ENCODE measurements around the gene SDS.

Gene SDS, protein sequence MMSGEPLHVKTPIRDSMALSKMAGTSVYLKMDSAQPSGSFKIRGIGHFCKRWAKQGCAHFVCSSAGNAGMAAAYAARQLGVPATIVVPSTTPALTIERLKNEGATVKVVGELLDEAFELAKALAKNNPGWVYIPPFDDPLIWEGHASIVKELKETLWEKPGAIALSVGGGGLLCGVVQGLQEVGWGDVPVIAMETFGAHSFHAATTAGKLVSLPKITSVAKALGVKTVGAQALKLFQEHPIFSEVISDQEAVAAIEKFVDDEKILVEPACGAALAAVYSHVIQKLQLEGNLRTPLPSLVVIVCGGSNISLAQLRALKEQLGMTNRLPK

DNA sequence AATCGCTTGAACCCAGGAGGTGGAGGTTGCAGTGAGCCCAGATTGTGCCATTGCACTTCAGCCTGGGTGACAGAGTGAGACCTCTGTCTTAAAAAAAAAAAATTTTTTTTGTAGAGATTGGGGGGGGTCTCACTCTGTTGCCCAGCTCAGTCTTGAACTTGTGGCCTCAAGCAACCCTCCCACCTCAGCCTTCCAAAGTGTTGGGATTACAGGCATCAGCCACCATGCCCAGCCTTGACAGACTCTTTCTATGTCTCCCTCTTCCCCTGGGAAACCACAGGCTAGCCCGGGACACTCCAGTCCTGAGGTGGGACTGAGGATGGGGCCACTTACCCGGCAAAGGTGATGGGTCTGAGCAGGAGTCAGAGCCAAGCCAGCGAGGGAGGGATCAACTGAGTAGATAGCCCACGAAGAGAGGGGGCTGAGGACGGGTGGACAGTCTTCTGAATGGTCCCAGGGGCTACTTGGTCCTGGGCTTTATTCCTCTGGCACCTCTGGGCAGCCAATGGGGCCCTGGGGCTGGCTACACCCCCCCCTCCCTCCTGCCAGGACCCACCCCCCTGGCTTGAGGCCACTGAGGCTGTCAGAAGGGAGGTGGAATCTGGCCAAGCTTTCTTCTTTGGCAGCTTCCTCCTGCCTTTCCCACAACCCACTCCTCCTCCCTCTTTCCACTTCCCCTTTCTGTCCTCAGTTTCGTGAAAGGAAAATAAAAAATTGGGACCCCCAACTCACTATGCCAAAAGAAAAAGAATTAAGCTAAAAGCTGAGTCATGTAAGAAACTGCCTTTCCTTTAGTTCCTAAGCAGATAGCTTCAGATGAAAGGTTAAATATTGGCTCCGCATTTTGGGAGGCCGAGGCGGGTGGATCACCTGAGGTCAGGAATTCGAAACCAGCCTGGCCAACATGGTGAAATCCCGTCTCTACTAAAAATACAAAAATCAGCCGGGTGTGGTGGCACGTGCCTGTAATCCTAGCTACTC, at the start of gene SDS:
SDS (minus strand) TSS at position 453 of the 981 bp plus-strand sequence. CDS start 4,179 bp downstream, outside the sequence.
- DNase-seq (ENCODE audit: low spot score): peak; percentile 80

DNA sequence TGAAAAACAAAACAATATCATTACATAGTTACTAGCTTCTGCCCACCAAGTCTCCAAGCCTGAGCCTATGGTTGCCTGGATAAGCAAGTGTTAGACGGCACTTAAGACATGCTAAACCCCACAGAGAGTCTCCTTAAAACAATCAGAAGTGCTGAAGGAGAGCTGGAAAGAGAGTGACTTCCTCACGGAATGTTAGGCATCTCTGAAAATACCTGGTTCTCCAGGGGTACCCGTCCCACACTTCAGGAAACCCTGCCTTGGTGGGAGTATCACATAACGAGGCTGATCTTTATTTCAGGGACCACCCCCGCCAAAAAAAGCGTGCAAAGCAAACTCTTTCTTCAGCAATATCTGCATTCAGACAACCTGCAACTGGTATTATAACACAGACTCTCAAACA, 49.6 kb upstream of the SDS start:
- no peak for DNase-seq (ENCODE audit: low spot score)

DNA sequence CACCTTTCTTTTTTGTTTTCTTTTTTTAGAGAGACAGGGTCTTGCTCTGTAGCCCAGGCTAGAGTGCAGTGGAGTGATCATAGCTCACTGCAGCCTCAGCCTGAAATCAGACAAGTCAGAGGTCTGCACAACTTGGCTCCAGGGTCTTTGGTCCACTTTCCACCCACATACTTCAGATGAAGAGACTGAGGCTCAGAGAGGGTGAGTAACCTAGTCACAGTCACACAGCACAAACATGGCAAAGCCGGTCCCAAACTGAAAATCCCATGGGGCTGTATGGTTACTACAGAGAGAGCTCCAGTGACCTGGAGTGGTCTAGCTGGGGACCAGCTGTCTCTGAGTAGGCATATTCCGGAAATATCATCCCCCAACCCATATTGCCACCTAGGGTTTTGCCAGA, 48.8 kb upstream of the SDS start:
- DNase-seq (ENCODE audit: low spot score): no peak

DNA sequence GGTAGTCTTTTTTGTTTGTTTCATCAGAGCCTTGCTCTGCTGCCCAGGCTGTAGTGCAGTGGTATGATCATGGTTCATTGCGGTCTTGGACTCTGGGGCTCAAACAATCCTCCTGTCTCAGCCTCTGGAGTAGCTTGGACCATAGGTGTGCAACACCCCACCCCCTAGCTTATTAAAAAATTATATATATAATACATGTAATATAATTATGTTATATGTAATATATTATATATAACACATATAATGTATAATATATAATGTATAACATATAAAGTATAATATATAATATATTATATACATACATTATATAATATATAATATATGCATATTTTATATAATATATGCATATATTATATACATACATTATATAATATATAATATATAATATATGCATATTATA, 46.2 kb upstream of the SDS start:
- DNase-seq (ENCODE audit: low spot score): no peak

DNA sequence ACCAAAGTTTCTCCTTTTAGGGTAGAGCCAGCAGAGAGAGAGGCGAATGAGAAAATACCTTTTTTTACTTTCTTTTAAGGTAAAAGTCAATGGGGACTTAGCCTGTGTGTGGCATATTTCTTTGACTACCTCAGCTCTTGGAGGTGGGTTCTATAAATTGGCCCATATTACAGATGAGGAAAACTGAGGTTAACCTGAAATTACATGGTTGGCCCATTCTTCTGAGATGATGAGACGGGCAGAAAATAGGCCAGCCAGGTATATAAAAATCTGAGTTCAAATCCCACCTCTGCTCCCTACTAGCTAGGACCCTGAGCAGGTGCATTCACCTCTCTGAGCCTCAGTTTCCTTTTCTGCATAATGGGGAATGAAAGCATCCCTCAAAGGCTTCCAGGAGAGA, 45.6 kb upstream of the SDS start:
- no peak for DNase-seq (ENCODE audit: low spot score)

DNA sequence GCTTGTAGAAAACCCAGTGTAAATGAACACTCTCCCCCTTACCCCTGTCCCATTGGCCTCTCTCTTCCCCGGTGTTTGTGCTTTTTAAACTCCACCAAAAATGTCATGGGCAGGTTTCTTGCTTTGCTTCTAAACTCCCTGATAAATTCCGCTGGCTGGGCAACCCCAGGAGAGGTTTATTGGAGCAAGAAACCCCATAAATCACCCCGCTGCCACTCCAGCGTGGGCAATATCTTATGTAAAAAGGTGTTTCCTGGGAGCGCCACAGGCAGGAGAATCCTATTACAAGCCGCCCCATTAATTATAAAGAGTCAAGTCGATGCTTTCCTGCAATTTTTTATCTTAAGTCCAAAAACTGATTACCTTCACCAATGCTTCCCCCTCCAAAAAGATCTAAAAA, 45.2 kb upstream of the SDS start:
- DNase-seq (ENCODE audit: low spot score): no peak

DNA sequence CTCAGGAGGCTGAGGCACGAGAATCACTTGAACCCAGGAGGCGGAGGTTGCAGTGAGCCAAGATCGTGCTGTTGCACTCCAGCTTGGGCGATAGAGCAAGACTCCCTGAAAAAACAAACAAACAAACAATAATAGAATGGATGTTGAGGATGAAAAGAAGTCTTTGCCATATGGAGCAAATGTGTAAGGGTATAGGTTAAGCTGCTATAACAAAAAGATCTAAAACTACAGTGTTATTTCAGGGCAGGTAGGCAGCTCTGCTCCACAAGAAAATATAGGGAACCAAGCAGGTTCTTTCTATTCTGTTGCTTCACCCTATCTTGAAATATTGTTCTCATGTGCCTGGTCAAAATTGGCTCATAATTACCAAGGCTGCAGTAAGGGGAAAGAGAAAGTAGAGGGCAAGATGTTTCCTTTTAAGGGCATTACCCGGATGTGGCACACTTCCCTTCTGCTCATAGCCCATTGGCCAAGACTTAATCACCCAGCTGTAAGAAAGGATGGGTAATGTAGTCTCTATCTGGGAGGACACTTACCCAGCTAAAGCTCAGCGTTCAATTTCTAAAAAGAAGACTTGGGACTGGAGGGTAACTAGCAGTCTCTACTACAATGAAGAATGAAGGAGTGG, 42.0 kb upstream of the SDS start:
- DNase-seq (ENCODE audit: low spot score): no peak

DNA sequence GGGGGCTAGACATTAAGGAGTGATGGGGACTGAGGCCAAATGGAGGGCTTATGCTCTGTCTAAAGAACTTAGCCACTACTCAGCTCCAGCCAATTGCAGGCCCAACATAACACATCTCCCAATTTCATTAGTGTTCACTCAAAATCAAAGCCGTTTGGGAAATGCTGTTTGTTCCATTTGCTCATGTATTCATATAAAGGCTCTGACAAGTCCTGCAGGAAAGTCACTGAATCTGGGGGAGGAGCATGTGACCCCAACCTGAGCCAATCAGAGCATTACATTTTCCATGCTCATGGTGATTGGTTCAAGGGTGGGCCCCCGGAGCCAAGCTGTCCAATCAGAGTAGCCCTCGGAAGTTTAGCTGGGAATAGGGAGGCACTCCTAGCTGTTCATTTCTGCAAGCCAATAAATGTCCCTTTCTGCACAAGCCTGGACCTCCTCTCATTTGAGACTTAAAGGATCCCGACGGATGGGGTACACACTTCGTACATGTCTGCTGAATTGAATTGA, 39.4 kb upstream of the SDS start:
- no peak for DNase-seq (ENCODE audit: low spot score)

DNA sequence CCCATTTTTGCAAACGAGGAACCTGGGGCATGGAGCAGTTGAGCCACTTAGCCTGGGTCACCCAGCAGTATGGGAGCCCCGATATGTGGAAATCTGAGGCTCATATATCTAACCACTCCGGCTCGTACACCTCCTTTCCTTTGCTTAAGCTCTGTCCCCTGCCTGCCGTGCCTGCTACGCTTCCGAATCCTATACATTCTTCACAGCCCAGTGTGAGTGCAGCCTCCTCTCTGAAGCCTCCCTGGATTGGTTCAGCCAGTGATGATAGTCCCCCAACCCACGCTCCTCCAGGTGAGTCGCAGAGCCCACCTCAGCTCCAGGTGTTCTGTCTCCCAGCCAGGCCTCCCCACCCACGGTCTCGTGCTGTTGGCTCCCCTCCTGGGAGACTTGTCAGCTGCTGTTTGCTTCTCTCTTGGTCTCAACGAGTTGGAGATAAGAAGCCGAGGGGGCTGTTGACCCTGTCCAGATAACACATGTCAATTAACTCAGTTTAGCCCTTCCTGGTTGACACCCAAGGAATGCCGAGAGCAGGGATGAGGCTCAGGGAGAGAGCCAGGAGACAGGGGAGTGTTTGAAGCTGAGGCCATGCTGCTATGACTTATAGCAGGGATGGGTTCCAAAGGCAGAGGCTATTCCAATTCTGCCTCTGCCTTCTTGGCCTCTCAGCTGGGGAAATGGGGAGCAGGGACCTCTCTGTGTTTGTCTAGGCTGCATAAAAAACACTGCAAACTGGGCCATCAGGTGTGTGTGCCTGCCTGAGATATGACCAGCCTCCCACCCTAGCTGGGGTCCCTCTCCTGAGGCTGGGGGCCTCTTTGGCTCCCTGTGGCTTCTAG, 37.5 kb upstream of the SDS start:
- DNase-seq (ENCODE audit: low spot score): no peak

DNA sequence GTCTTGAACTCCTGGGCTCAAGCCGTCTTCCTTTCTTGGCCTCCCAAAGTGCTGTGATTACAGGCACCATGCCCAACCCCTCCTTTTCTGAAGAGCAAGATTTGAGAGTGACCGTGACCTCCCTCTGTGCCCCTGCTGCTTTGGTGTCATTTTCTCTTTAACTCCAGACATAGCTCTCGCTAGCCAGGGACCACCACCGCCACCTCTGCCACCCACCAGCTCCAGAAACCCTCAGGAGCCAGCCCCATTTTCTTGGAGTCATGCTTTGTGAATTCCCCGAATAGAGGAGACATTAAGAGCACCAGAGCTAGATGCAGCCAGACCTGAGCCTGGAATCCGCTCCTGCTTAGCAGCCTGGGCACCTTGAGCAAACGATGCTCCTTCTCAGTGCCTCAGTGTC, 36.6 kb upstream of the SDS start:
- no peak for DNase-seq (ENCODE audit: low spot score)

DNA sequence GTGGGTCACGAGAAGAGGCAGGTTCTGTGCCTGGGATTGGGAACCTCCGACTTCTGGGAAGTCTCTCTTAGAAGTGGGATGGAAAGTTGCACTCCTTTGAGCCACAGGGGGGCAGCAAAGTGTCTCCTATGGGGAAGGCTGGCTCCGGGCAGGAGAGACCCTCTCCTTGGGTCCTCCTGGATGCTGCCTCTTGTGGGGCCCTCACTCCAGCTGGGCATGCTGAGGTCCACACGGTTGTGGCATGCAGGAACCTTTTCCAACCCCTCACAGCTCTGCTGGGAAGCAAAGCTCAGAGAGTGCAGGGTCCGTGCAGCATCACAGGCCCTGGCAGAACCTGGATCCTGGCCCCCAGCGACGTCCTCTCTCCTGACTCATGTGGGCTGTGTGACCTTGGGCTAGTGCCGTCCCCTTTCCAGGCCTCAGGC, 35.9 kb upstream of the SDS start:
- DNase-seq (ENCODE audit: low spot score): peak; percentile 39

DNA sequence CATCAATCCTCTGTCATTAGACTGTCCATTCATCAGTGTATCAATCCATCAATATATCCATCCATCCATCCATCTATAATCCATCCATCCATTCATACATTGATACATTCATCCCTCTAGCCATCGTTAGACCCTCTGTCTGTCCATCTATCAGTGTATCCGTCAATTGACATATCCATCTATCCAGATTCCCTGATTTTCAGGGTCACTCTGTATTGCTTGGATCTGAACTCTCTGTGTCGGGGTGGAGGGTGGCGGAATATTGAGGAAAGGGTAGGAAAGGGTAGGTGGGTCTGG, 35.6 kb upstream of the SDS start:
- DNase-seq (ENCODE audit: low spot score): no peak

DNA sequence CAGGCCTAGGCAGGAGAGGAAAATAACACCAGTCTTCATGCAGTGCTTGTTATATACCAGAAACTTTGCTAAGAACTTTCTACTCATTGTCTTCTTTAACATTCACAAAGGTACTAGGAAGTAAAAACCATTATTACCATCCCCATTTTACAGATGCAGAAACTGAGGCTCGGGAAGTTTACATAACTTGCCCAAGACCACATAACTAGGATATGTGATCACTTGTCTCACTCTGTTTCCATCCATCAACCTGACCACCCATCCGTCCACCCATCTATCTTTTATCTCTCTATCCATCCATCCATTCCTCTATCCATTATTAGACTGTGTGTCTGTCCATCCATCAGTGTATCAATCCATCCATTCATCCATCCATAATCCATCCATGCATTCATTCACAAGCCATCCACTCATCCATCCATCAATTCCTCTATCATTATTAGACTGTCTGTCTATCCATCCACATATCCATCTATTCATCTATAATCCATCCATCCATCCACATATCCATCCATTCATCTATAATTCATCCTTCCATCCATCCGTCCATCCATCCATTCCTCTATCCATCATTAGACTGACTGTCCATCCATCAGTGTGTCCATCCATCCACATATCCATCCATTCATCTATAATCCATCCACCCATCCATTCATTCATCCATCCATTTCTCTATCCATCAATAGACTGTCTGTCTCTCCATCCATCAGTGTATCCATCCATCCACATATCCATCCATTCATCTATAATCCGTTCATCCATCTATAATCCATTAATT, 35.0 kb upstream of the SDS start:
- no peak for DNase-seq (ENCODE audit: low spot score)

DNA sequence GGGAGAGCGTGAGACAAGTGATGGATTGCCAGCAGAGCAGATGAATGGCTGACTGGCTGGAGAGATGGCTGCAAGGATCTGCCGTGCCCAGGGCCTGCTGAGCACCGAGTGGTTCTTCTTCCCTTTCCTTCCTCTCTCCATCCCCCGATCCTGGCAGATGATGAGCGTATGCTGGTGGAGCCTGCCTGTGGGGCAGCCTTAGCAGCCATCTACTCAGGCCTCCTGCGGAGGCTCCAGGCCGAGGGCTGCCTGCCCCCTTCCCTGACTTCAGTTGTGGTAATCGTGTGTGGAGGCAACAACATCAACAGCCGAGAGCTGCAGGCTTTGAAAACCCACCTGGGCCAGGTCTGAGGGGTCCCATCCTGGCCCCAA, 34.0 kb upstream of the SDS start:
- DNase-seq (ENCODE audit: low spot score): no peak

DNA sequence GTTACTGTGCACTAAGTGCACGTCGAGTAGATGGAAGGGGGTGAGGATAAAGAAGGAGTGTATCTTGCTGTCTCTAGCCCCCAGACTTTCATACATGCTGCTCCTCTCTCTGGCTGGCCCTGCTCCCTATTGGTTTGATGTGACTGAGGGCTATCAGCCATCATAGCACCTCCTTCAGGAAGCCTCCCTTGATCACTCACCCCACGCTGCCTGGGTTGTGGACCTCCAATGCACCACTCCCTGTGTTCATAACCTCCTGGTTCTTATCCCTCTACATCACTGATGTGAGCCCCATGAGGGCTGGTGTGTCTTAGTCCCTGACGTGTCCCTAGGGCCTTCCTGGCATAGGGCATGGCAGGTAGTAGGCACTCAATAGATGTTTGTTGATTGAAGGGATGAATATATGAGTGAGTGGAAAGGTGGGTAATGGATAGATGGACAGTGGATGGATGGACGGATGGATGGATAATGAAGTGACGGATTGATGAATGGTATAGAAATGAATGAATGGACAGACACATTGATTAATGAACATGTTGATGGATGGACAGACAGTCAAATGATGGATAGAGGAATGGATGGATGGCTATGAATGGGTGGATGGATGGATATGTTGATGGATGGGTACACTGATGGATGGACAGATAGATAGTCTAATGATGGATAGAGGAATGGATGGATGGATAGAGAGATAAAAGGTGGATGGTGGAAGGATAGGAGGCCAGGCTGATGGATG, 33.5 kb upstream of the SDS start:
- DNase-seq (ENCODE audit: low spot score): no peak

DNA sequence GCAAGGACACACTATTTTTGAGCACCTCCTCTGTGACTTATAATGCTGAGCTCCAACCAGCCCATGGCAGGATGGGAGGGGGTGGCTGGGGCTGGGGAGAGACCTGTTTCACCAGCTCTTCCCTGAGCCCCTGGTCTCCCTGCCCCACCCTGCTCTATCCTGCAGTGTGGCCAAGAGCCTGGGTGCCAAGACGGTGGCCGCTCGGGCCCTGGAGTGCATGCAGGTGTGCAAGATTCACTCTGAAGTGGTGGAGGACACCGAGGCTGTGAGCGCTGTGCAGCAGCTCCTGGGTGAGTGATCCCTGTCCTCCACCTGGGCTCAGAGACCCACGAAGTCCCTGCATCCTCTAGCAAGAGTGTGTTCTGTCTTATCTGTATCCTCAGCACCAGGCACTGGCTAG, 32.9 kb upstream of the SDS start:
- no peak for DNase-seq (ENCODE audit: low spot score)

DNA sequence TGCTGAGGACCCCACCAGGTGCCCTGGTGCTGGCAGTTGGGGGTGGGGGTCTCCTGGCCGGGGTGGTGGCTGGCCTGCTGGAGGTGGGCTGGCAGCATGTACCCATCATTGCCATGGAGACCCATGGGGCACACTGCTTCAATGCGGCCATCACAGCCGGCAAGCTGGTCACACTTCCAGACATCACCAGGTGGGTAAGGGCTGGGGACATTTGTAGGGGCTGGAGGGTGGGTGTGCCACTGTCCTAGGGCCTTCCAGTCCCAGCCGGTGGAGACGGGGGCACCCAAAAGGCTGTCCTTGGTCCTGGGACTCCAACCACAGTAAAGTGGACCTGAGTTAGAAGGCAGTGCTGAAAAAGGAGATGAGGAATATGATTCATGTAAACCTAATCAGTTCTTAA, 31.7 kb upstream of the SDS start:
- no peak for DNase-seq (ENCODE audit: low spot score)

DNA sequence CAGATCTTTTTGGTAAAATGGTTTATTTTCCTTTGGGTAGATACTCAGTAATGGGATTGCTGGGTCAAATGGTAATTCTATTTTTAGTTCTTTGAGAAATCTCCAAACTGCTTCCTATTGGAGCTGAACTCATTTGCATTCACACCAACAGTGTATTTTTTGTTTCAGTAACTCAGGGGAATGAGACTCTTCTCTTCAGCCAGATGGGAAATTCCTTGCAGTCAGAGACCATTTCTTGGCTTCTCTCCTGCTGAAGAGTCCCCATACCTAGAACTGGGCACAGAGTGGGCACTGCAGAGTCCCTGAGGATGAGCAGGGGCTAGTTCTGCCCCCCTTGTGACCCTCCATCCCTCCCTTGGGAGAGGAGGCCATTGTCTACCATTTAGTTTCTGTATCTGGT, 29.3 kb upstream of the SDS start:
- DNase-seq (ENCODE audit: low spot score): peak; percentile 21

DNA sequence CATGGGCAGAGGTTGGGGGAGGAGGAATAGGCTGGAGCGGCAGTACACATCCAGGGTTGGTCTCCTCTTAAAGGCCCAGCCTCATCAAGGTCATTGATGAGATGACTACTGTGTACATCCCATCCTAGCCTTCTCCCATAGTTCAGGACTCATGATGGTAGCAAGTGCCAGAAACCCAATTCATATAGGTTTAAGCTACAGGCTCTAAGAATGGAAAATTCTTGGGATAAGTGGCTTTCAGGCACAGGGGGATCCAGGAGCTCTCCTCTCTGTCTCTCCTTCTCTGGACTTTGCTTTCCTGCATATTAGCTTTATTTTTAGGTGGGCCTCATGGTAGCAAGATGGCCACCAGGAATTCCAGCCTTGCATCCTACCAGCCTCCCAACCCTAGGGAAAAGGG, 24.8 kb upstream of the SDS start:
- no peak for DNase-seq (ENCODE audit: low spot score)

DNA sequence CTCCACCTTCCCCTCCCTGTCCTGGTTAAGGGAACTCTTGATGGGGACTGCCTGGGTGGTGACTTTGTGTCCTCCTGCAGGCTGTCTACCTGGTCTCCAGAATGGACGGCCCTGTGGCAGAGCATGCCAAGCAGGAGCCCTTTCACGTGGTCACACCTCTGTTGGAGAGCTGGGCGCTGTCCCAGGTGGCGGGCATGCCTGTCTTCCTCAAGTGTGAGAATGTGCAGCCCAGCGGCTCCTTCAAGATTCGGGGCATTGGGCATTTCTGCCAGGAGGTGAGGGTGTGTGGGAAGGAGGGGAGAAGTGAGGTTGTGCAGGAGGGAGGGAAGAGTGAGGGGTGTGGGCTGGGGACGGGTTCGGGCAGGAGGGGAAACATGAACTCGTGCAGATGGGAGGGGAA, 24.2 kb upstream of the SDS start:
- no peak for DNase-seq (ENCODE audit: low spot score)

Measured in Ammon's horn (tissue), 1 donor.